GM23248 (cell line): Measurements from ENCODE around the gene TMOD4.

Source experiments
- EZH2 ChIP-seq: fragments of 200-600 bp; sonication (generic); IDR thresholded peaks from 2 replicates; pipeline ENCODE4 v1.6.1; 2018; ENCODE audit warnings: antibody characterized with exemption, mild to moderate bottlenecking; ENCODE audit not compliant: insufficient read depth, poor library complexity, severe bottlenecking
- EZH2phosphoT487 ChIP-seq: fragments of 200-600 bp; sonication (generic); IDR thresholded peaks from 2 replicates; pipeline ENCODE4 v1.6.1; 2018; ENCODE audit warnings: antibody characterized with exemption, moderate library complexity, mild to moderate bottlenecking, low read depth; ENCODE audit not compliant: insufficient read depth

GRCh38 chr1:151128800-151129199 lies 47.0 kb downstream of the TMOD4 start:
- TF ChIP-seq EZH2phosphoT487 (no peak), EZH2 (no peak)
